Sigmoid colon (tissue), 4 donors: ENCODE measurements around the gene FGF3.

ENCODE experiments used
- CTCF ChIP-seq, 4 experiments: fragments of 450-650 bp in 3 of 4; fragments of 200-600 bp in 1 of 4; IDR thresholded peaks; one replicate each; pipeline ENCODE4 v1.5.1; 2016 to 2019; ENCODE audit warnings: antibody characterized with exemption in 4 of 4, mild to moderate bottlenecking in 3 of 4, moderate library complexity in 2 of 4
- EP300 ChIP-seq, 4 donors: sonication (generic); formaldehyde crosslinking; IDR thresholded peaks; one replicate each; pipeline ENCODE4 v1.6.1; 2017; ENCODE audit warnings: antibody characterized with exemption in 4 of 4
- POLR2A ChIP-seq, 2 donors: fragments of 450-650 bp; IDR thresholded peaks; one replicate each; pipeline ENCODE4 v1.6.1; 2016; ENCODE audit warnings: antibody characterized with exemption in 2 of 2, mild to moderate bottlenecking in 2 of 2, moderate library complexity in 2 of 2

GRCh38 chr11:69788956-69789355 lies 30.3 kb downstream of the FGF3 start:
- no peak for TF ChIP-seq CTCF (IDR thresholded peaks at IDR 0.05)
- no peak for TF ChIP-seq POLR2A (IDR thresholded peaks at IDR 0.05)
- no peak for TF ChIP-seq EP300 (IDR thresholded peaks at IDR 0.05)
